M059J (cell line): Measurements from ENCODE around the gene HOXC4. TPM values are rescaled to one million over a fixed set of nuclear protein-coding genes. Genes with fewer than 3 reads are reported as not detected.
"Not testable (repeated sequence)": the region's sequence is repeated elsewhere in the genome, so short reads cannot be mapped to it uniquely, and the experiment has no call there.

Experiments used
- DNase-seq: peaks from one replicate; pipeline ENCODE4 v3.0.0-alpha.2; 2012; ENCODE audit warnings: low read depth
- total RNA-seq: library from RNA; depleted of rRNA; stranded (reverse); fragments of >200 nt; shearing (Covaris generic); gene quantifications from 2 replicates; pipeline ENCODE4 v1.2.3, GENCODE V29; 2014; rRNA removed

Gene HOXC4
- total RNA-seq, 1 experiment from 2014 or later, result 1.9 TPM

- not testable (repeated sequence) for DNase-seq
These were observed 35.8 kb downstream of the HOXC4 start for GRCh38 chr12:54089465-54089864.

- peak; percentile 11 for DNase-seq
These were observed 36.7 kb downstream of the HOXC4 start for GRCh38 chr12:54090312-54090711.

GRCh38 chr12:54092943-54093342 is 39.3 kb downstream of the HOXC4 start:
- DNase-seq, result not testable (repeated sequence)

GRCh38 chr12:54095928-54096327 is 42.3 kb downstream of the HOXC4 start:
- DNase-seq, result not testable (repeated sequence)

GRCh38 chr12:54098644-54099043 is 45.0 kb downstream of the HOXC4 start:
- not testable (repeated sequence) for DNase-seq

DNA sequence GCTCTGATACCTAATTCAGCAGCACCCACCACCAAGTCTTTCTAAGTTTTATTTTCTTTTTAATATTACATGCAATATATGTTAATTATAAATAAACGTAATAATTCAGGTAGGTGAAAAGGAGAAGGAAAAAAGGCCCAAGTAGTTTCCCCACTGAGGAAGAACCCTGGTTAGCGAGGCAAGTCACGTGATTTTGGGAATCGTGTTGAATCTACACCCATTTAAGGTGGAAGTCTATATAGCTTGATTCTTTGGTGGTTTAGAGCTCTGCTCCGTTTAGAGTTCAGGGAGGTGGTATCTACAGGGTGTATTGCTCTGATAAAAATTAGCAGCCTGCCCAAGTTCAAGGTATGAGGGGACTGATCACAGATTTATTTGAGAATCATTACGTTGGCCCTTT is 47.0 kb downstream of the HOXC4 start:
- DNase-seq, result not testable (repeated sequence)

DNA sequence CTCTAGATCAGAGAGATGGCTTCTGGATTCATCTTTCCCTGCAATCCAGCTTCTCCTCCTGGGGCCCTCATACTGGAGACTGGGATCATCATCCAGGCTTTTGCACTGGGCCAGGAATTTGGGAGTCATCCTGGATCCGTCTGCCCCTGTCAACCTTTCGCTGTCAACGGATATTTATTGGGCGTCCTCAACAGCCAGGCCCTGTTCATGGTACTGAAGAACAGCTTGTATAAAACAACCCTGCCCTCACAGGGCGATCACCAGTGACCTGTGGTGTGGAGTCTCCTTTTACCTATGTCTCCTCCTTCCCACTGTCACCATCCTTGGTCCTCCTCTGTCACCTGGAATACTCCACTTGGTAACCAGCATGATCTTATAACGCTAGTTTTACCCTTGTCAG is 48.6 kb downstream of the HOXC4 start:
- not testable (repeated sequence) for DNase-seq

- DNase-seq, result not testable (repeated sequence)
These were observed 50.2 kb downstream of the HOXC4 start for GRCh38 chr12:54103827-54104226.

Other genes with a start within 250 kb of the HOXC4 start
- gene HOXC13, start 115.0 kb upstream of the HOXC4 start, total RNA-seq, result 27.8 and 31.2 TPM in 2 replicates
- gene HOXC12, start 98.9 kb upstream of the HOXC4 start, total RNA-seq, result not detected in 2 replicates
- 1.7 and 1.9 TPM in 2 replicates for gene HOXC11, start 80.7 kb upstream of the HOXC4 start, total RNA-seq
- 5.0 and 7.4 TPM in 2 replicates for gene HOTAIR, start 78.9 kb upstream of the HOXC4 start, total RNA-seq
- gene HOXC10, start 68.7 kb upstream of the HOXC4 start, total RNA-seq, result 15.0 and 15.3 TPM in 2 replicates
- 4.9 and 5.7 TPM in 2 replicates for gene HOXC9, start 53.7 kb upstream of the HOXC4 start, total RNA-seq
- gene HOXC8, start 44.9 kb upstream of the HOXC4 start, total RNA-seq, result 0.84 and 1.2 TPM in 2 replicates
- gene HOXC6, start 25.4 kb upstream of the HOXC4 start, total RNA-seq, result 2.5 and 5.2 TPM in 2 replicates
- gene HOXC5, start 20.8 kb upstream of the HOXC4 start, total RNA-seq, result 0.25 TPM in 1 of 2 replicates, not detected in the other
- 36.9 and 38.2 TPM in 2 replicates for gene SMUG1, start 135.2 kb downstream of the HOXC4 start, total RNA-seq
- 37.0 and 63.1 TPM in 2 replicates for gene CBX5, start 226.3 kb downstream of the HOXC4 start, total RNA-seq
- gene HNRNPA1, start 226.9 kb downstream of the HOXC4 start, total RNA-seq, result 317 and 339 TPM in 2 replicates
- 1.3 and 2.5 TPM in 2 replicates for gene NFE2, start 247.2 kb downstream of the HOXC4 start, total RNA-seq